HCT116 (cell line): Measurements from ENCODE around the gene SIK3. TPM values are rescaled to one million over a fixed set of nuclear protein-coding genes. Genes with fewer than 3 reads are reported as not detected.

ENCODE experiments used
- ATAC-seq: fragments of 200-7000 bp; cut with Tn5 transposase; 2 replicates; pipeline ENCODE4 v1.9.1; 2020; ENCODE audit warnings: mild to moderate bottlenecking, moderate library complexity
- BruUV-seq: library from RNA; stranded (reverse); fragments of 400-500 nt; replicated peaks from 2 replicates; lab custom pipeline; 2021; lab: Mats Ljungman, UMichigan
- CTCF ChIA-PET: fragments of 300-600 bp; sonication (Branson Sonifier 250); formaldehyde crosslinking; loops from one replicate; lab custom pipeline; 2021; ENCODE audit warnings: antibody characterized with exemption; lab: Charles Lee
- POLR2A ChIA-PET: fragments of 300-600, 350-600 bp; sonication (Branson Sonifier 250); formaldehyde crosslinking; loops from one replicate; lab custom pipeline; 2021; ENCODE audit warnings: antibody characterized with exemption; lab: Charles Lee
- RAD21 ChIA-PET, 2 experiments: fragments of 300-600 bp; sonication (Branson Sonifier 250); formaldehyde crosslinking; loops; one replicate each; lab custom pipeline; 2023; ENCODE audit warnings: low total read pairs in 2 of 2; ENCODE audit not compliant: uncharacterized antibody in 2 of 2, unreplicated experiment in 2 of 2, low non-redundant PET in 1 of 2; lab: Charles Lee
- DNase-seq: peaks from one replicate; pipeline ENCODE4 v3.0.0-alpha.2; 2010; ENCODE audit warnings: low read depth, low spot score
- H2AFZ ChIP-seq: fragments of 200-600 bp; shearing (Covaris generic), sonication (generic); 2 replicates; pipeline ENCODE4 v1.6.1; 2017; ENCODE audit warnings: low read depth, mixed run types, mixed read lengths, antibody characterized with exemption, low read length; ENCODE audit not compliant: poor library complexity, severe bottlenecking
- H3K27ac ChIP-seq: 2 replicates; pipeline ENCODE4 v1.5.1; 2012; ENCODE audit warnings: low read depth, low read length
- H3K27me3 ChIP-seq: fragments of 200-600 bp; sonication (generic); 2 replicates; pipeline ENCODE4 v1.6.1; 2016; ENCODE audit warnings: mixed run types, low read length, mixed read lengths; ENCODE audit not compliant: insufficient read depth
- H3K36me3 ChIP-seq, 2 experiments: fragments of 200-500 bp in 1 of 2; fragments of 200-600 bp in 1 of 2; sonication (Bioruptor generic) in 1 of 2; sonication (generic) in 1 of 2; 2 replicates each; pipeline versions ENCODE4 v1.5.1 to v1.6.1; 2014 to 2016; ENCODE audit warnings: low read length in 2 of 2, inconsistent platforms in 1 of 2, mixed read lengths in 1 of 2, mixed run types in 1 of 2; ENCODE audit not compliant: insufficient read depth in 2 of 2, control insufficient read depth in 1 of 2
- H3K4me1 ChIP-seq, 2 experiments: fragments of 200-600 bp in 1 of 2; sonication (generic) in 1 of 2; 2 replicates each; pipeline versions ENCODE4 v1.5.1 to v1.6.1; 2012 to 2017; ENCODE audit warnings: low read length in 2 of 2, inconsistent platforms in 1 of 2, mild to moderate bottlenecking in 1 of 2, mixed read lengths in 1 of 2, mixed run types in 1 of 2, moderate library complexity in 1 of 2; ENCODE audit not compliant: insufficient read depth in 2 of 2, control insufficient read depth in 1 of 2
- H3K4me2 ChIP-seq: fragments of 200-600 bp; sonication (generic); 2 replicates; pipeline ENCODE4 v1.6.1; 2017; ENCODE audit warnings: mixed run types, low read length, mixed read lengths
- H3K4me3 ChIP-seq, 2 experiments: fragments of 200-600 bp in 1 of 2; sonication (generic) in 1 of 2; replicated peaks in 1 of 2; 2 replicates each; pipeline ENCODE4 v1.5.1; 2011 to 2016; ENCODE audit warnings: low read length in 2 of 2, control low read depth in 1 of 2, low read depth in 1 of 2, mild to moderate bottlenecking in 1 of 2, mixed read lengths in 1 of 2, mixed run types in 1 of 2
- H3K79me2 ChIP-seq: fragments of 200-600 bp; sonication (generic); 2 replicates; pipeline ENCODE4 v1.6.1; 2017; ENCODE audit warnings: mild to moderate bottlenecking, mixed run types, low read length, moderate library complexity, mixed read lengths; ENCODE audit not compliant: insufficient read depth
- H3K9ac ChIP-seq: fragments of 200-600 bp; sonication (generic); 2 replicates; pipeline ENCODE4 v1.6.1; 2016; ENCODE audit warnings: low read length, mixed read lengths
- H3K9me2 ChIP-seq: fragments of 200-600 bp; sonication (generic), shearing (Covaris generic); 2 replicates; pipeline ENCODE4 v1.6.1; 2017; ENCODE audit warnings: mixed run types, mild to moderate bottlenecking, moderate library complexity; ENCODE audit not compliant: insufficient read depth
- H3K9me3 ChIP-seq, 2 experiments: fragments of 200-500 bp in 1 of 2; fragments of 200-600 bp in 1 of 2; sonication (Bioruptor generic) in 1 of 2; sonication (generic) in 1 of 2; 2 replicates each; pipeline ENCODE4 v1.6.1; 2014 to 2017; ENCODE audit warnings: low read length in 2 of 2, mixed read lengths in 2 of 2, inconsistent platforms in 1 of 2, low read depth in 1 of 2, mild to moderate bottlenecking in 1 of 2, mixed run types in 1 of 2, moderate library complexity in 1 of 2; ENCODE audit not compliant: control insufficient read depth in 1 of 2, insufficient read depth in 1 of 2
- H4K20me1 ChIP-seq: fragments of 200-600 bp; sonication (generic), shearing (Covaris generic); 2 replicates; pipeline ENCODE4 v1.6.1; 2017; ENCODE audit warnings: mixed run types, mild to moderate bottlenecking, moderate library complexity; ENCODE audit not compliant: insufficient read depth
- CEBPB ChIP-seq: IDR thresholded peaks from 2 replicates; pipeline ENCODE4 v1.6.1; 2012; ENCODE audit warnings: low read depth
- EGR1 ChIP-seq: IDR thresholded peaks from 2 replicates; pipeline ENCODE4 v1.6.1; 2012; ENCODE audit warnings: low read depth
- ELF1 ChIP-seq: IDR thresholded peaks from 2 replicates; pipeline ENCODE4 v1.6.1; 2012; ENCODE audit warnings: low read depth, borderline replicate concordance
- EZH2 ChIP-seq: fragments of 200-600 bp; sonication (generic); IDR thresholded peaks from 2 replicates; pipeline ENCODE4 v1.6.1; 2017; ENCODE audit warnings: antibody characterized with exemption, mixed run types
- EZH2phosphoT487 ChIP-seq: fragments of 200-600 bp; IDR thresholded peaks from 2 replicates; pipeline ENCODE4 v1.6.1; 2018; ENCODE audit warnings: antibody characterized with exemption, borderline replicate concordance
- FOSL1 ChIP-seq: IDR thresholded peaks from 2 replicates; pipeline ENCODE4 v1.6.1; 2012; ENCODE audit warnings: low read depth
- JUND ChIP-seq: IDR thresholded peaks from 2 replicates; pipeline ENCODE4 v1.6.1; 2012
- MAX ChIP-seq: IDR thresholded peaks from 2 replicates; pipeline ENCODE4 v1.6.1; 2012
- POLR2AphosphoS5 ChIP-seq: IDR thresholded peaks from 2 replicates; pipeline ENCODE4 v1.6.1; 2011; ENCODE audit warnings: mild to moderate bottlenecking, low read depth, low read length, moderate library complexity
- RAD21 ChIP-seq: IDR thresholded peaks from 2 replicates; pipeline ENCODE4 v1.6.1; 2012; ENCODE audit warnings: low read depth, mild to moderate bottlenecking
- REST ChIP-seq: IDR thresholded peaks from 2 replicates; pipeline ENCODE4 v1.6.1; 2012; ENCODE audit warnings: low read depth
- SIN3A ChIP-seq: IDR thresholded peaks from 2 replicates; pipeline ENCODE4 v1.6.1; 2012; ENCODE audit warnings: low read depth
- SP1 ChIP-seq: IDR thresholded peaks from 2 replicates; pipeline ENCODE4 v1.6.1; 2012; ENCODE audit warnings: low read depth
- SRF ChIP-seq: IDR thresholded peaks from 2 replicates; pipeline ENCODE4 v1.6.1; 2012; ENCODE audit warnings: low read depth
- YY1 ChIP-seq: IDR thresholded peaks from 2 replicates; pipeline ENCODE4 v1.6.1; 2011; ENCODE audit warnings: low read length, low read depth, moderate library complexity, mild to moderate bottlenecking; ENCODE audit not compliant: insufficient replicate concordance; ENCODE audit errors: extremely low read depth
- ZFX ChIP-seq: fragments of 450-650 bp; IDR thresholded peaks from 2 replicates; pipeline ENCODE4 v1.6.1; 2017
- ZNF274 ChIP-seq: fragments of 200-500 bp; sonication (Bioruptor generic); IDR thresholded peaks from 2 replicates; pipeline ENCODE4 v1.6.1; 2014; ENCODE audit warnings: mild to moderate bottlenecking, low read depth, low read length, inconsistent platforms
- intact Hi-C: fragments of 100-400 bp; cut with micrococcal nuclease; formaldehyde crosslinking; loops from 2 replicates; pipeline ENCODE4 v1.10.0; 2022
- total RNA-seq: library from RNA; stranded (reverse); gene quantifications from one replicate; pipeline ENCODE4 v1.2.1, GENCODE V29; 2021; ENCODE audit not compliant: unreplicated experiment
- TF ChIP-seq, protein P1 (sequence below), 3 experiments: fragments of 200-600 bp in 1 of 3; sonication (generic) in 1 of 3; IDR thresholded peaks in 2 of 3; conservative IDR thresholded peaks in 1 of 3; 2 replicates each; pipeline ENCODE4 v1.5.1; 2012 to 2017; ENCODE audit warnings: low read depth in 2 of 3, low read length in 2 of 3, antibody characterized with exemption in 1 of 3, borderline replicate concordance in 1 of 3, control low read depth in 1 of 3, mild to moderate bottlenecking in 1 of 3, mixed read lengths in 1 of 3, mixed run types in 1 of 3, moderate library complexity in 1 of 3; ENCODE audit not compliant: insufficient read depth in 1 of 3
- TF ChIP-seq, protein P2 (sequence below): IDR thresholded peaks from 2 replicates; pipeline ENCODE4 v1.6.1; 2012

SIK3 gene
- total RNA-seq, 1 experiment from 2014 or later: 21.0 TPM

GRCh38 chr11:116901211-116901610 lies 197.0 kb downstream of the SIK3 start:
- H4K20me1 ChIP-seq: no peaks in the 10 kb centered on the region
- RAD21 ChIA-PET: no interaction called here
- H3K27ac ChIP-seq: no peak overlapping the region
- no peak for ATAC-seq
- no peak overlapping the region for H3K9ac ChIP-seq
- no peaks in the 10 kb centered on the region for H3K27me3 ChIP-seq
- TF ChIP-seq RAD21 (no peak), FOSL1 (no peak), EZH2phosphoT487 (no peak), POLR2AphosphoS5 (no peak), ZNF274 (no peak), JUND (no peak), EZH2 (no peak), SIN3A (no peak), SP1 (no peak), ELF1 (no peak), CEBPB (no peak), REST (no peak), ZFX (no peak), YY1 (no peak), MAX (no peak), EGR1 (no peak), SRF (no peak)
- TF ChIP-seq, protein P1, sequence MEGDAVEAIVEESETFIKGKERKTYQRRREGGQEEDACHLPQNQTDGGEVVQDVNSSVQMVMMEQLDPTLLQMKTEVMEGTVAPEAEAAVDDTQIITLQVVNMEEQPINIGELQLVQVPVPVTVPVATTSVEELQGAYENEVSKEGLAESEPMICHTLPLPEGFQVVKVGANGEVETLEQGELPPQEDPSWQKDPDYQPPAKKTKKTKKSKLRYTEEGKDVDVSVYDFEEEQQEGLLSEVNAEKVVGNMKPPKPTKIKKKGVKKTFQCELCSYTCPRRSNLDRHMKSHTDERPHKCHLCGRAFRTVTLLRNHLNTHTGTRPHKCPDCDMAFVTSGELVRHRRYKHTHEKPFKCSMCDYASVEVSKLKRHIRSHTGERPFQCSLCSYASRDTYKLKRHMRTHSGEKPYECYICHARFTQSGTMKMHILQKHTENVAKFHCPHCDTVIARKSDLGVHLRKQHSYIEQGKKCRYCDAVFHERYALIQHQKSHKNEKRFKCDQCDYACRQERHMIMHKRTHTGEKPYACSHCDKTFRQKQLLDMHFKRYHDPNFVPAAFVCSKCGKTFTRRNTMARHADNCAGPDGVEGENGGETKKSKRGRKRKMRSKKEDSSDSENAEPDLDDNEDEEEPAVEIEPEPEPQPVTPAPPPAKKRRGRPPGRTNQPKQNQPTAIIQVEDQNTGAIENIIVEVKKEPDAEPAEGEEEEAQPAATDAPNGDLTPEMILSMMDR (IDR thresholded peaks at IDR 0.05 in 2 of 3, conservative IDR thresholded peaks at IDR 0.05 in 1 of 3; ENCODE audit: borderline replicate concordance in 1 of 3, insufficient read depth in 1 of 3, low read depth in 2 of 3, low read length in 2 of 3): no peak
- TF ChIP-seq, protein P2, sequence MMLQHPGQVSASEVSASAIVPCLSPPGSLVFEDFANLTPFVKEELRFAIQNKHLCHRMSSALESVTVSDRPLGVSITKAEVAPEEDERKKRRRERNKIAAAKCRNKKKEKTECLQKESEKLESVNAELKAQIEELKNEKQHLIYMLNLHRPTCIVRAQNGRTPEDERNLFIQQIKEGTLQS: no peak
- intact Hi-C loops: no loop called here
- H3K4me1 ChIP-seq: no peaks in the 10 kb centered on the region
- DNase-seq: no peak
- POLR2A ChIA-PET: no interaction called here
- no peak overlapping the region for H2AFZ ChIP-seq
- no peaks in the 10 kb centered on the region for H3K9me2 ChIP-seq
- CTCF ChIA-PET: no interaction called here
- H3K36me3 ChIP-seq: no peaks in the 10 kb centered on the region
- no peak overlapping the region for H3K4me2 ChIP-seq
- no TSS peak for BruUV-seq
- H3K9me3 ChIP-seq: no peaks in the 10 kb centered on the region
- no peak overlapping the region for H3K4me3 ChIP-seq
- no peaks in the 10 kb centered on the region for H3K79me2 ChIP-seq
